GM06990 (cell line): Measurements from ENCODE around the gene DUSP7.
"Not testable (repeated sequence)": the region's sequence is repeated elsewhere in the genome, so short reads cannot be mapped to it uniquely, and the experiment has no call there.

Experiments
- DNase-seq: peaks from one replicate; pipeline ENCODE4 v3.0.0-alpha.2; 2011; ENCODE audit not compliant: insufficient read length; ENCODE audit errors: extremely low read depth
- H3K27me3 ChIP-seq: replicated peaks from 2 replicates; pipeline ENCODE4 v1.6.0; 2011; ENCODE audit warnings: low read length; ENCODE audit not compliant: control insufficient read depth, insufficient read depth
- H3K36me3 ChIP-seq: 2 replicates; pipeline ENCODE4 v1.5.1; 2011; ENCODE audit warnings: low read length; ENCODE audit not compliant: control insufficient read depth, insufficient read depth
- H3K4me3 ChIP-seq: replicated peaks from 2 replicates; pipeline ENCODE4 v1.5.1; 2011; ENCODE audit warnings: low read depth, mild to moderate bottlenecking, control low read depth, low read length
- TF ChIP-seq, protein P1 (sequence below): IDR thresholded peaks from 2 replicates; pipeline ENCODE4 v1.5.1; 2011; ENCODE audit warnings: low read length, control low read depth, mild to moderate bottlenecking, inconsistent platforms; ENCODE audit not compliant: insufficient read depth, poor library complexity, severe bottlenecking

DUSP7 gene

DNA sequence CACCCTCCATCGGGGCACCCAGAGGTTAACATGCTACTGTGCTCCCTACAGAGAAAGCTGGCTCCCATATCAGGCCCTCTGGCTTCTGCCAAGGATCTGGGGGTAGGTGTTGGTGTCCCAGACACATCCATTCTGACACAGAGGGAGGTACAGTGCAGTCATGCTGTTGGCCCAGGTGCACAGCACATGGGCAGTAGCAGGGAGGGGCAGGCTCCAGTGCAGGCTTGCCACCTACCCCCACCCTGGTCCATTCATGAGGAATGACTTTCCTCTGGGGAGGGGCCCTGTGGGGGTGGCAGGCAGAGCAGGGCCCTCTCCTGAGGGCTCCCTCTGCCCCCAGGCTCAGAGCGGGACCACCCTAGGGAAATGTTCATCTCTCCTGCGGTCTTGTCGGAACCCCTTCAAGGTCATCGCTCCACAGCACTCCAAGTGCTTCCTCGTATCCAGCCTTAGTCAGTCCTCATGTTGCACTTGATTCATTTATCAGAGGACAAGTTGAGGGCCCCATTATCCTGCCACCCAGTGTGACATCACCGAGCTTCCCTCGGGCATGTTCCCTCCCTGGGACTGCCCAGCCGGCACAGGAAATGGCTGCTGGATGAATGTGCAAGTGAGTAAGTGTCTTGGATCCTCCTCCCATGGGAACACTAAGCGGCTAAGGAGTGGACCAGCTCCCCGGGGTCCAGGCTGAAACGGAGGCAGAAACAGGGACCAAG is 10.0 kb downstream of the DUSP7 start:
- Histone ChIP-seq H3K36me3 (peaks cover 13% of the 10 kb centered on the region), H3K4me3 (no peak overlapping the region), H3K27me3 (no peaks in the 10 kb centered on the region)
- TF ChIP-seq, protein P1, sequence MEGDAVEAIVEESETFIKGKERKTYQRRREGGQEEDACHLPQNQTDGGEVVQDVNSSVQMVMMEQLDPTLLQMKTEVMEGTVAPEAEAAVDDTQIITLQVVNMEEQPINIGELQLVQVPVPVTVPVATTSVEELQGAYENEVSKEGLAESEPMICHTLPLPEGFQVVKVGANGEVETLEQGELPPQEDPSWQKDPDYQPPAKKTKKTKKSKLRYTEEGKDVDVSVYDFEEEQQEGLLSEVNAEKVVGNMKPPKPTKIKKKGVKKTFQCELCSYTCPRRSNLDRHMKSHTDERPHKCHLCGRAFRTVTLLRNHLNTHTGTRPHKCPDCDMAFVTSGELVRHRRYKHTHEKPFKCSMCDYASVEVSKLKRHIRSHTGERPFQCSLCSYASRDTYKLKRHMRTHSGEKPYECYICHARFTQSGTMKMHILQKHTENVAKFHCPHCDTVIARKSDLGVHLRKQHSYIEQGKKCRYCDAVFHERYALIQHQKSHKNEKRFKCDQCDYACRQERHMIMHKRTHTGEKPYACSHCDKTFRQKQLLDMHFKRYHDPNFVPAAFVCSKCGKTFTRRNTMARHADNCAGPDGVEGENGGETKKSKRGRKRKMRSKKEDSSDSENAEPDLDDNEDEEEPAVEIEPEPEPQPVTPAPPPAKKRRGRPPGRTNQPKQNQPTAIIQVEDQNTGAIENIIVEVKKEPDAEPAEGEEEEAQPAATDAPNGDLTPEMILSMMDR, result no peak
- DNase-seq, result no peak

DNA sequence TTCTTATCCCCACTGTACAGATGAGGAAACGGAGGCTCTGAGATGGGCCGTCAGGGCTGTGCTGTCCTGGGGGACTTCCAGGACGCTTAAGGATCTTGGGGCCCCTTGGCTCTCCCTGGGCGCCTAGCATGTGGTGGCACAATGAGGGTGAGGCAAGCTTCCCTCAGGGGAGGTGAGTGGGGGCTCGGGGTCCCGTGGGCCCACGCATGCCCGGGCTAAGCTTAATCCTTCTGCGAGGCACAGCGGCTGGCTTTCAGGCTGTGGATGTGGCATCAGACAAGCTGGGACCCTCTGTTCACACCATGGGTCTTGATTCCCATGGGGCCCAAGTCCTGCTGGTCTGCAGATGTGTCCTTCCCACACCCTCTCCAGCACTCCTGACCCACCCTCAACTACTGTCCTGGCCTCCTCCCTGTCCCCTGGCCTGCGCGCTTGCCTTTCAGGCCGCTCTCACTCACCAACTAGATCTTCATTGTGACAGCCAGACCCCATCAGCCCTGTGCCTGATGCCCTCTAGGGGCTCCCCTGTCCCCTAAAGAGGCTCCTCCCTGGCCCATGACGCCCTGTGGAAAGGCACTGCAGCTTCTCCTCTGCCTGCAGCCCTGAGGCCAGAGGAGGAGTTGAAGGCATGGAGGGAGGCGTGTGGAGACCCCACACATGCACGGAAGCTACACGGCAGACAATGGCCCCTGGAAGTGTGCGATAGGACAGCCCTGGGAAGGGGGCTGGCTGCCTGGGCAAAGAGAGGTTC is 11.3 kb downstream of the DUSP7 start:
- Histone ChIP-seq H3K4me3 (no peak overlapping the region), H3K27me3 (no peaks in the 10 kb centered on the region), H3K36me3 (peaks cover 7% of the 10 kb centered on the region)
- no peak for DNase-seq
- TF ChIP-seq, protein P1, result peak; percentile 16

DNA sequence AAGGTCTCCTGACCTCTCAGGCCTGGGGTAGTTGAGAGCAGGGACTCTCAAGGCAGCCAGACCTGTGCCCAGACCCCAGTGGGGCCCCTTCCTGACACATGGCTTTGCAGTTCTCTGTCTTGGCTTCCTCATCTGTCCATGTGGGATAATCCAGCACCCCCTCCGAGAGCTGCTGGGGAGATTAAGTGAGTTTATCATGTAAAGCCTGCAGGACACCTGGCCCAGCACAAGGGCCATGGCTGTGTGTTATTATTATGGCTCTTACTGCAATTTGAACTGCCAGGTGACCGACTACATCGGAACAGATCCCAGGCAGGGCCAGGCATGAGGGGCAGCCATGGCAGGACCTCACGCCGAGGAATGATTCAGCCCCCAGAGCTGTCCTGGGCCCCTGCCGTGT is 12.6 kb downstream of the DUSP7 start:
- DNase-seq, result no peak
- peaks cover 3% of the 10 kb centered on the region; the same call in 1 of the 2 replicates for H3K36me3 ChIP-seq
- no peaks in the 10 kb centered on the region for H3K27me3 ChIP-seq
- H3K4me3 ChIP-seq, result no peak overlapping the region
- TF ChIP-seq, protein P1, result no peak

DNA sequence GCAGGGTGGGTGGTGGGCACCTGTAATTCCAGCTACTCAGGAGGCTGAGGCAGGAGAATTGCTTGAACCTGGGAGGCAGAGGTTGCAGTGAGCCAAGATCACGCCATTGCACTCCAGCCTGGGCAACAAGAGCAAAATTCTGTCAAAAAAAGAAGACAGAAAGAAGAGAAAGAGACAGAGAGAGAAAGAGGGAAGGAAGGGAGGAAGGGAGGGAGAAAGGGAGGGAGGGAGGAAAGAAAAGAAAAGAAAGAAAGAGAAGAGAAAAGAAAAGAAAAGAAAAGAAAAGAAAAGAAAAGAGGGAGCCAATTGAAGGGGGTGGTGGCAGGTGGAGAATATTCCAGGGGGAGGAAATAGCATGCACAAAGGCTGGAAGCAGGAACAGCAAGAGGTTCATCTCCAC is 13.3 kb downstream of the DUSP7 start:
- H3K27me3 ChIP-seq, DNase-seq, H3K36me3 ChIP-seq: not testable (repeated sequence)

DNA sequence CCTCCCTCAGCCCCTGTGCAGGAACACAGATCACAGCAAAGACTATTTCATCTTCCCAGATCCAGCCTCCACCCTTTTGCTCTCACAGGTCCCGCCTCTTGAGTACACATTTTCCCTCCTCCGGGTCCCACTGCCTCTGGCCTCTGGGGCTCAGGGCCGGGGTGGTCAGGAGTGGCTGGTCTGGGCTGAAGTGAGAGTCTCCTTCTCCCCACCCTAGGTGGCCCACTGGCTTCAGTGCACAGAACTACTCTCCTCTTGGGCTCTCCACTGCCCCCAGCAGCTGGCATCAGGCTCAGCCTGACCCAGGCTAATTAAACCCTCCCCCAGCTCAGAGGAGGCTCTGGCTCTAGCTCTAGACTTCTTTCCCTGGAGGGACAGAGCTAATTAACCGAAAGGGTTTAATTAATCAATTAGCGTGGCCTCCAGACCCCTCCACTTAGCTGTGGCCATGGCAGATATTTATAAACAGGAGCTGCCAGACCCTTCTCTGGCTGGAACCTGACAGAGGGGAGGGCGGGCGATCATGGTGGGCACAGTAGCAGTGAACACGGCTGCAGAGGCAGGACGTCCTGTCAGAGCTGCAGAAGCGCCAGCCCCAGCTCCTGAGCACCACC is 15.1 kb downstream of the DUSP7 start:
- no peak overlapping the region for H3K4me3 ChIP-seq
- no peaks in the 10 kb centered on the region for H3K27me3 ChIP-seq
- DNase-seq, result no peak
- no peaks in the 10 kb centered on the region for H3K36me3 ChIP-seq
- TF ChIP-seq, protein P1, result peak; percentile 28

More for the DNA sequence above, 13.3 kb downstream of the DUSP7 start:
- not testable (repeated sequence) for H3K4me3 ChIP-seq

DNA sequence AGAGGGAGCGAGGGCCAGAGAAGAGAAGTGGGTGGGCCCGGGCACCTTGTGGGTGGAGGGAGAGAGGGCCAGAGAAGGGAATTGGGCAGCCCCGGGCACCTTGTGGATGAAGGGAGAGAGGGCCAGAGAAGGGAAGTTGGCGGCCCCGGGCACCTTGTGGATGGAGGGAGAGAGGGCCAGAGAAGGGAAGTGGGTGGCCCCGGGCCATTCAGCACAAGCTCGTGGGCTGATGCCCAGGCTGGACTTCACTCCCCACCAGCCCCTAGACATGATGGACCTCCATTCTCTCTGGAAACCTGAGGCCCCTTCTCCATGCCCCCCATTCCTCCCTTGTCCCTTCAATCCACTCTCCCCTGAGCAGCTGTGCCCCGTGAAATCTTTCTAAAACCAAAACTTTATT is 15.8 kb downstream of the DUSP7 start:
- DNase-seq, result no peak
- Histone ChIP-seq H3K27me3 (no peaks in the 10 kb centered on the region), H3K36me3 (no peaks in the 10 kb centered on the region), H3K4me3 (no peak overlapping the region)
- TF ChIP-seq, protein P1, result no peak
